Measurements from ENCODE around the gene KRTAP4-5.

DNA sequence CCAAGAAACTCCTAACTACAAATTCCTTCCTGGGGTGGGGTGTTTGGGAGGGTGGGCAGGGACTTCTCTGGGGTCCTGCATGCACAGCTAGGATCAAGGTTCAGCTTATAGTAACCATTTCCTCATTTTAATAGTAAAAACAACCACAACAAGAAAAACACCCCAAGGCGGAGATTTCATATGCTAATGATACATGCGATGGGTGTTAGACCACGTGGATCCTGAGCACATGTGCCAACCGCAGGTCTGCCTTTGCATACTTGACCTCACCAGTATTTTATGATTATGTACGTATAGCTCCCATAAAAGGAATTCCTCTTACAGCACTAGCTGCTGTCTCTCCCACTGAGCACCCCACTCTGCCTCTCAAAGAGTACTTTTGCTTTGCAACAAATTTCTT, 33.3 kb downstream of the KRTAP4-5 start:
- TF ChIP-seq POLR2A (IDR thresholded peaks at IDR 0.05), result no peak
- TF ChIP-seq, protein P1, sequence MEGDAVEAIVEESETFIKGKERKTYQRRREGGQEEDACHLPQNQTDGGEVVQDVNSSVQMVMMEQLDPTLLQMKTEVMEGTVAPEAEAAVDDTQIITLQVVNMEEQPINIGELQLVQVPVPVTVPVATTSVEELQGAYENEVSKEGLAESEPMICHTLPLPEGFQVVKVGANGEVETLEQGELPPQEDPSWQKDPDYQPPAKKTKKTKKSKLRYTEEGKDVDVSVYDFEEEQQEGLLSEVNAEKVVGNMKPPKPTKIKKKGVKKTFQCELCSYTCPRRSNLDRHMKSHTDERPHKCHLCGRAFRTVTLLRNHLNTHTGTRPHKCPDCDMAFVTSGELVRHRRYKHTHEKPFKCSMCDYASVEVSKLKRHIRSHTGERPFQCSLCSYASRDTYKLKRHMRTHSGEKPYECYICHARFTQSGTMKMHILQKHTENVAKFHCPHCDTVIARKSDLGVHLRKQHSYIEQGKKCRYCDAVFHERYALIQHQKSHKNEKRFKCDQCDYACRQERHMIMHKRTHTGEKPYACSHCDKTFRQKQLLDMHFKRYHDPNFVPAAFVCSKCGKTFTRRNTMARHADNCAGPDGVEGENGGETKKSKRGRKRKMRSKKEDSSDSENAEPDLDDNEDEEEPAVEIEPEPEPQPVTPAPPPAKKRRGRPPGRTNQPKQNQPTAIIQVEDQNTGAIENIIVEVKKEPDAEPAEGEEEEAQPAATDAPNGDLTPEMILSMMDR (IDR thresholded peaks at IDR 0.05), result no peak
